Stimulated activated CD8-positive, alpha-beta memory T cell treated with anti-CD3 and anti-CD28 coated beads, Interleukin-7, amount 100 ng/mL, for 1 hour (primary cell): ENCODE data around the gene SLC25A42.
A peak's percentile ranks its signal among the peaks of the same experiment; 100 is the strongest.
"Not testable (repeated sequence)": the region's sequence is repeated elsewhere in the genome, so short reads cannot be mapped to it uniquely, and the experiment has no call there.

ENCODE experiments used
- DNase-seq, 2 donors: peaks; one replicate each; pipeline ENCODE4 v3.0.0-alpha.2; 2020; ENCODE audit warnings: low read depth in 2 of 2

SLC25A42 gene, protein sequence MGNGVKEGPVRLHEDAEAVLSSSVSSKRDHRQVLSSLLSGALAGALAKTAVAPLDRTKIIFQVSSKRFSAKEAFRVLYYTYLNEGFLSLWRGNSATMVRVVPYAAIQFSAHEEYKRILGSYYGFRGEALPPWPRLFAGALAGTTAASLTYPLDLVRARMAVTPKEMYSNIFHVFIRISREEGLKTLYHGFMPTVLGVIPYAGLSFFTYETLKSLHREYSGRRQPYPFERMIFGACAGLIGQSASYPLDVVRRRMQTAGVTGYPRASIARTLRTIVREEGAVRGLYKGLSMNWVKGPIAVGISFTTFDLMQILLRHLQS

GRCh38 chr19:19063183-19064097 lies at the start of gene SLC25A42:
Gene SLC25A42 (plus strand): TSS chr19:19063994. CDS start chr19:19096125, 32,131 bp downstream.
- peak; percentile 96 to 97 for DNase-seq

DNA sequence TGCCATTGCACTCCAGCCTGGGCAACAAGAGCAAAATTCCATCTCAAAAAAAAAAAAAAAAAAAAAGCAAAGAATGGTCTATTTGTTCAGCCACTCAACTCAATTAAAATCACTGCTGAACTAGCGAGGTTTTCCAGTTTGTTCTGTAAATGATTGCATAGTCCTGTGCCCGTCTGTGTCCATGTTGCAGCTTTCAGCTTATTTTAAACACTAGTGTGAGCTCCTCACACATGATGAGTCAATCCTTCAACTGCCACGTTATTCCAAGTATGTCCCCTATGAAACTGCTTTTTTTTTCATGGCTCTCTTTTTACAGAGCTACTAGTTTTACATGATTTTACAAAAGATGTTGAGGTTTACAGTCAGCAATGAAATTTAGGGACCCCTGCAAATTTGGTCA lies 42.7 kb upstream of the SLC25A42 start:
- no peak for DNase-seq

- DNase-seq = no peak
These were observed 41.3 kb upstream of the SLC25A42 start for GRCh38 chr19:19022380-19022961.

- DNase-seq = not testable (repeated sequence)
These were observed 40.4 kb upstream of the SLC25A42 start for GRCh38 chr19:19023376-19023775.

DNA sequence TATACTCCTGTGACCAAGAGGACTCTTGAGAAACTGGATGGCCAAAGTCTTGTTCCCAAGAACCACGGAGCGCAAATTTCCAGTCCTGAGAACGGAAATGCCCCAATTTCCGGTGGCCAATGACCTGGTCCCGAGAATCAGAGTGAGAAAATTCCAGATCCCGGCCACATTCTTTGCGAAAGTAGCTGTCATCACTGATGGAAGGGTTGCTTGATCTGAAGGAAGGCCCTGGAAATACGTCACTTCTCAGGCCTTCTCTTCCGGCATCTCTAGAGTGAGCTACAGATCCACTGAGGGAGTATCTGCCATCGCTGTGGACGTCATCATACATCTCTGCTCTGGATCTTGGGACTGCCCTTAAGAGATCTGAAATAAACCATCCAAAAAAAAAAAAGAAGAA lies 37.9 kb upstream of the SLC25A42 start:
- DNase-seq = no peak

GRCh38 chr19:19026299-19026971 lies 37.4 kb upstream of the SLC25A42 start:
- DNase-seq = no peak

DNA sequence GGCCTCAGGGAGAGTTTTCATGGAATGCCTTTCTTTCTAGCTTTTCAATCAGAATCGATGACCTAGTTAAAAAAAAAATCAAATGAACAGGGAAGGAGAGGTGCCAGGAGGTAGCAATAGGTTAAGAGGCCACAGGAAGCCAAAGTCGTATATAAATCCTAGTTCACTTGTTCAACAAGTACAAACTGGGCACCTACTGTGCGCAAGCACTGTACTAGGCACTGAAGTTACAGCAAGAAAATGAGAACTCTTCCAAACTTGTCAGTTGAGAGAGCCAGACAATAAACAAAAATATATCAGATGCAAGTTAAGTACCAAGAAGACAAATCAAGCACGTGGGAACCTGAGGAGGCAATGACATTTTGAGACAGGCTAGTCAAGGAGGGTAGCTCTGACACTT lies 36.6 kb upstream of the SLC25A42 start:
- DNase-seq = no peak

GRCh38 chr19:19028526-19028925 lies 35.3 kb upstream of the SLC25A42 start:
- no peak for DNase-seq

GRCh38 chr19:19031891-19032290 lies 31.9 kb upstream of the SLC25A42 start:
- no peak for DNase-seq

GRCh38 chr19:19032420-19033175 lies 31.2 kb upstream of the SLC25A42 start:
- peak; percentile 51 to 53 for DNase-seq

- DNase-seq = no peak
These were observed 30.7 kb upstream of the SLC25A42 start for GRCh38 chr19:19033176-19033425.

- DNase-seq = peak; percentile 68 to 80
These were observed 30.2 kb upstream of the SLC25A42 start, which contains the start of the genes ARMC6 and SUGP2 for GRCh38 chr19:19033426-19034203. Gene ARMC6 (plus strand): TSS chr19:19033603. CDS start chr19:19034210, 607 bp downstream. Gene SUGP2 (minus strand): TSS chr19:19033517. CDS start chr19:19031071, 2,446 bp downstream.

GRCh38 chr19:19034204-19034624 lies 29.6 kb upstream of the SLC25A42 start:
- DNase-seq = peak in 1 of 2 donors; percentile 36

GRCh38 chr19:19039901-19040300 lies 23.9 kb upstream of the SLC25A42 start:
- DNase-seq = no peak

- DNase-seq = no peak
These were observed 23.4 kb upstream of the SLC25A42 start for GRCh38 chr19:19040417-19040816.

- no peak for DNase-seq
These were observed 21.0 kb upstream of the SLC25A42 start for GRCh38 chr19:19042732-19043280.

- DNase-seq = no peak
These were observed 20.3 kb upstream of the SLC25A42 start for GRCh38 chr19:19043481-19043880.

GRCh38 chr19:19043881-19044280 lies 19.9 kb upstream of the SLC25A42 start:
- DNase-seq = no peak

GRCh38 chr19:19049406-19049805 lies 14.4 kb upstream of the SLC25A42 start:
- no peak for DNase-seq

DNA sequence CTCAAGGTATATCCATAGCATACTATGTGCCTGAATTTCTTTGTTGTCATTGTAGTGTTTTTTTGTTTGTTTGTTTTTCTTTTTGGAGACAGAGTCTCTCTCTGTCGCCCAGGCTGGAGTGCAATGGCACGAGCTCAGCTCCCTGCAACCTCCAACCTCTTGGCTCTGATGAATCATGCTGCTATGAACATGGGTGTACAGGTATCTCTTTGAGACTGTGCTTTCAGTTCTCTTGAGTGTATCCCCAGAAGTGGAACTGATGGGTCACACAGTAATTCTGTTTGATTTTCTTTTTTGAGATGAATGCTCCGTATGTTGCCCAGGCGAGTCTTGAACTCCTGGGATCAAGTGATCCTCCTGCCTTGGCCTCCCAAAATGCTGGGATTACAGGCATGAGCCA lies 13.7 kb upstream of the SLC25A42 start:
- DNase-seq = no peak
